ENCODE results near the gene C6orf141. TPM values are rescaled to one million over a fixed set of nuclear protein-coding genes. Genes with fewer than 3 reads are reported as not detected.

C6orf141 gene
- total RNA-seq, 4 donors from 2014 or later: 0.88 to 18.1 (median 3.5) TPM

DNA sequence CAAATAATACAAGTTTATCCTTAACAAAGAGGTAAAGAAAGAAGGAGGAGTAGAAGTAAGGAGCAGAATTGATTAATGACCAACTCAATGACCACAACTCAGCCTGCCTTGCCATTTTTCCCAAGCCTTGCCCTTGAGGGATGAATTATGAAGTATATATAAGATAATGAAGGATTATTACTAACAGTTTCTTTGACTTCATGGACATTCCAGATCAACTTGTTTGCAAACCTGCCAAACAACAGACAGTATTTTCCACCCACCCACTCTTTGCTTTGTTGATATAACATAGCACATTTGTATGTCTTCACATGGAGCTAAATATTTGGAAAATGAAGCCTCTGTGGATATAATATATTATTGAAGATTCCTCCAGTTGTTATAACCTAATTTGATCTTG, 9.9 kb upstream of the C6orf141 start:
- Histone ChIP-seq H3K27ac (no peak overlapping the region), H3K4me3 (no peak overlapping the region), H3K36me3 (no peaks in the 10 kb centered on the region), H3K27me3 (no peaks in the 10 kb centered on the region), H3K4me1 (no peaks in the 10 kb centered on the region), H3K9me3 (no peaks in the 10 kb centered on the region)
- TF ChIP-seq, protein P1, sequence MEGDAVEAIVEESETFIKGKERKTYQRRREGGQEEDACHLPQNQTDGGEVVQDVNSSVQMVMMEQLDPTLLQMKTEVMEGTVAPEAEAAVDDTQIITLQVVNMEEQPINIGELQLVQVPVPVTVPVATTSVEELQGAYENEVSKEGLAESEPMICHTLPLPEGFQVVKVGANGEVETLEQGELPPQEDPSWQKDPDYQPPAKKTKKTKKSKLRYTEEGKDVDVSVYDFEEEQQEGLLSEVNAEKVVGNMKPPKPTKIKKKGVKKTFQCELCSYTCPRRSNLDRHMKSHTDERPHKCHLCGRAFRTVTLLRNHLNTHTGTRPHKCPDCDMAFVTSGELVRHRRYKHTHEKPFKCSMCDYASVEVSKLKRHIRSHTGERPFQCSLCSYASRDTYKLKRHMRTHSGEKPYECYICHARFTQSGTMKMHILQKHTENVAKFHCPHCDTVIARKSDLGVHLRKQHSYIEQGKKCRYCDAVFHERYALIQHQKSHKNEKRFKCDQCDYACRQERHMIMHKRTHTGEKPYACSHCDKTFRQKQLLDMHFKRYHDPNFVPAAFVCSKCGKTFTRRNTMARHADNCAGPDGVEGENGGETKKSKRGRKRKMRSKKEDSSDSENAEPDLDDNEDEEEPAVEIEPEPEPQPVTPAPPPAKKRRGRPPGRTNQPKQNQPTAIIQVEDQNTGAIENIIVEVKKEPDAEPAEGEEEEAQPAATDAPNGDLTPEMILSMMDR (IDR thresholded peaks at IDR 0.05): no peak
- TF ChIP-seq POLR2A (IDR thresholded peaks at IDR 0.05): no peak
- intact Hi-C loops (cut with DNase I; ENCODE audit: low total_unique reads): no loop called here
- DNase-seq: no peak

DNA sequence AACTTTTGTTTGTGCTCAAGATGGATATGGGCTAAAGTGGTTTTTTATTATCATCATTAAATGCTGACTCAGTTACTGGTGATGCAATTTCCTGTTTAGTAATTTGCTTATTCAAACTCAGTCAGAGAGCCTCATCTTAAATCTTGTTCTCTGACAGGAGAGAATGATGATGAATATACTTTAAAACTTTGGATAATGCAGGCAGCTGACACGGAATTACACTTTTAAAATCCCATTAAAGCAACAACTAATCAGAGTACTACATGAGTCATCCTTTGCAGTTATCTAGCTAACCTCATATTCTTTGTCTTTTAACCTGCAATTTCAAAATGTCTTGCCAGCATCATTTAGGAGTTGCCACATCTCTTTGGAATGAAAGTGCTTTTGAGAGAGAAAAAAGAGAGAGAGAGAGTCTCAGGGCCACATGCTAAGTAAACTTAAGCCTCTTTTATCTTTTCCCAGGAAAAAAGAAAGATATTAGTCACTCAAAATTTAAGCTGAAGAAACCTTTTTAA, 9.2 kb upstream of the C6orf141 start:
- no peak for DNase-seq

DNA sequence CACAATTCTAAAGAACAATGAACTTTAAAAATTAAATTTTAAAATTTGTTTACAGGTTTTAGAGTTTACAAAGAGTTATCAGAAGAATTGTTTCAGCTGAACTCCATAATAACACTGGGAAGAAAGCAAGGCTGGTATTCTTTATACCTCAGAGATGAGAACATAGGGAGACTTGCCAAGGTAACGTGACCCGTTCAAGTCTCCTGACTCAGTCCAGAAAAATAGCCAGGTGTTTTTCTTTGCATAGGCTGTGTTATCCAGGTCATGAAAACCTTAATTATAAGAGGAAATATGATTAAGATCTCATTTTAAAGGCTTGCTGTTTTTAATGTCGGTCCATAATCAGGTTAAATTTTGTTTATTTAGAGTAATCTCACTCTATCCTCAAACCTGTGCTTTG, 8.5 kb upstream of the C6orf141 start:
- no peaks in the 10 kb centered on the region for H3K27me3 ChIP-seq
- H3K36me3 ChIP-seq: no peaks in the 10 kb centered on the region
- H3K27ac ChIP-seq: no peak overlapping the region
- no peak for DNase-seq
- no peaks in the 10 kb centered on the region for H3K4me1 ChIP-seq
- no peak overlapping the region for H3K4me3 ChIP-seq
- intact Hi-C loops (cut with DNase I; ENCODE audit: low total_unique reads): no loop called here
- TF ChIP-seq POLR2A (IDR thresholded peaks at IDR 0.05): no peak
- TF ChIP-seq, protein P1 (IDR thresholded peaks at IDR 0.05): no peak
- no peaks in the 10 kb centered on the region for H3K9me3 ChIP-seq

More for the DNA sequence above, 9.2 kb upstream of the C6orf141 start:
- no peaks in the 10 kb centered on the region for H3K27me3 ChIP-seq
- TF ChIP-seq, protein P1 (IDR thresholded peaks at IDR 0.05): no peak
- no peak for TF ChIP-seq POLR2A (IDR thresholded peaks at IDR 0.05)
- no peaks in the 10 kb centered on the region for H3K4me1 ChIP-seq
- no peak overlapping the region for H3K4me3 ChIP-seq
- no peaks in the 10 kb centered on the region for H3K9me3 ChIP-seq
- H3K36me3 ChIP-seq: no peaks in the 10 kb centered on the region
- H3K27ac ChIP-seq: no peak overlapping the region
- intact Hi-C loops (cut with DNase I; ENCODE audit: low total_unique reads): no loop called here

DNA sequence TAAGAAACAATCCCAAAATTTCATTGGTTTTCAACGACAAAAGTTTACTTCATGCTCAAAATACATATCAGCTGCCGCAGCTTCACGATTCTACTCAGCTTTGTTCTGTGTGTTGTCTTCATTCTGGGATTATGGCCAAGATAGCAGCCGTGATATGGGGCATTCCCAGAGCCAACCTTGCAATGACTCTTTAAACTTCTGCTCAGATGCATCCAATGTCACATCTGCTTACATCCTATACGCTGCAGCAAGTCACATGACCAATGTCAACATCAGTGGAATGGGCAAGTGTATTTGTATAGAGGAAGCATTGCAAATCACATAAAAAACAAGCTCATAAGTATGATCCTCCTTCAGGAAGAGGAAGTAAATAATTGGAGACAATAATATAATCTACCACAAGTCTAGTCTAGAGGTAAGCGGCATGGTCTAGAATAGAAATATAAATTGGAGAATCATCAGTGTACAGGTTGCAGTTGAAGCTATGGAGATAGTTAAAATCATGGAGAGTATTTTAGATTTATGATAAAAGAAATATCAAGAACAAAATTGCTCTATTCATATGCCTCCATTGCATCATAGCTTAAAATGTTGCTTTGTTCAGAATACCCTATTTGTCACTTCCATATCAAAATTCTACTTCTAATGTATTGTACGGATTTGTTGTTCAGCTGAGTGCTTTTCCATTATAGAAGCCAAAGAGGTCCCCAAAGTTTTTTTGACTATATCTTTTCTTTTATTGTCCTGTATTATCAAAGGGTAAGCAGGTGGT, 7.2 kb upstream of the C6orf141 start:
- Histone ChIP-seq H3K36me3 (no peaks in the 10 kb centered on the region), H3K27ac (no peak overlapping the region), H3K9me3 (no peaks in the 10 kb centered on the region), H3K4me1 (no peaks in the 10 kb centered on the region), H3K27me3 (no peaks in the 10 kb centered on the region), H3K4me3 (no peak overlapping the region)
- intact Hi-C loops (cut with DNase I; ENCODE audit: low total_unique reads): no loop called here
- TF ChIP-seq, protein P1 (IDR thresholded peaks at IDR 0.05): no peak
- no peak for TF ChIP-seq POLR2A (IDR thresholded peaks at IDR 0.05)
- DNase-seq: no peak

DNA sequence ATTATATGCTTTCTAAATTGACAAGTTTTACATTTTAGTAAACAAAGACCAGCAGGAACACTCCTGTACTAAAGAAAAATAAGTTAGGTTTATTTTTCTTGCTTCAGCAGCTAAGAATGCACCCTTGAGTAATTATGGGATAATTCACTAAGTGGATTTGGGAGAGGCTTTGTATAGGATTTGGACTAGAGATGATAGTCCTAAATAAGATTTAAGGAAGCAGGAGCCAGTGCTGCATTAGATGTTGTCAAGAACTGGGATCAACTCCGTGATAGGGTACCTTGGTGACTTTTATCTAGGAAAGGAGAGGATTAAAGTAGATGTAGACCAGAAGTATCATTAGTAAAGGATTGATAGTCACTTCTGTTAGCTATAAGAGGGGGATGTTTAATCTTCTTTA, 4.1 kb upstream of the C6orf141 start:
- intact Hi-C loops (cut with DNase I; ENCODE audit: low total_unique reads): no loop called here
- DNase-seq: no peak
- TF ChIP-seq, protein P1 (IDR thresholded peaks at IDR 0.05): no peak
- TF ChIP-seq POLR2A (IDR thresholded peaks at IDR 0.05): no peak
- Histone ChIP-seq H3K4me1 (no peaks in the 10 kb centered on the region), H3K36me3 (no peaks in the 10 kb centered on the region), H3K4me3 (no peak overlapping the region), H3K9me3 (no peaks in the 10 kb centered on the region), H3K27ac (no peak overlapping the region), H3K27me3 (no peaks in the 10 kb centered on the region)

Measured in uterus (tissue), 4 donors.